ENCODE data around the gene LANCL3. TPM values are rescaled to one million over a fixed set of nuclear protein-coding genes. Genes with fewer than 3 reads are reported as not detected.

Gene LANCL3
- total RNA-seq, 1 experiment from 2014 or later, result 0.26 TPM

GRCh38 chrX:37690119-37690518 lies 118.7 kb downstream of the LANCL3 start:
- Histone ChIP-seq H3F3A (ENCODE audit: low read length, unreplicated experiment) (no peaks in the 10 kb centered on the region), H3K9me3 (ENCODE audit: low read length) (no peaks in the 10 kb centered on the region), H2AFZ (ENCODE audit: low read length) (no peak overlapping the region), H3K4me2 (ENCODE audit: low read length) (no peak overlapping the region), H3K4me3 (ENCODE audit: low read length) (no peak overlapping the region), H3K36me3 (ENCODE audit: low read depth, low read length) (no peaks in the 10 kb centered on the region), H3K4me1 (ENCODE audit: insufficient read depth, low read length) (peaks cover 12% of the 10 kb centered on the region), H4K20me1 (ENCODE audit: low read length) (no peaks in the 10 kb centered on the region), H3K9ac (ENCODE audit: low read length) (no peak overlapping the region), H3K27me3 (ENCODE audit: low read length) (no peaks in the 10 kb centered on the region), H3K27ac (ENCODE audit: low read length) (no peak overlapping the region), H3K9me2 (replicated peaks; ENCODE audit: low read length) (no peaks in the 10 kb centered on the region), H3K79me2 (ENCODE audit: low read length) (peaks cover 14% of the 10 kb centered on the region; the same call in 1 of the 2 replicates)
- POLR2A ChIA-PET (ENCODE audit: unreplicated experiment), result no interaction called here
- DNase-seq (no peak), ATAC-seq (no peak)
- CTCF ChIA-PET, result no interaction called here
- intact Hi-C loops (cut with micrococcal nuclease), result no loop called here
- no TSS peak for BruUV-seq (replicated peaks)
- TF ChIP-seq EZH2 (IDR thresholded peaks at IDR 0.05; ENCODE audit: low read length, unreplicated experiment) (no peak), CTCF (conservative IDR thresholded peaks at IDR 0.05; ENCODE audit: low read depth, low read length) (no peak), EZH2phosphoT487 (IDR thresholded peaks at IDR 0.05; ENCODE audit: borderline replicate concordance, low read length) (no peak)

GRCh38 chrX:37692918-37693317 lies 121.5 kb downstream of the LANCL3 start:
- intact Hi-C loops (cut with micrococcal nuclease), result no loop called here
- no peaks in the 10 kb centered on the region; the same call in 1 of the 2 replicates for H3K4me1 ChIP-seq (ENCODE audit: insufficient read depth, low read length)
- no peaks in the 10 kb centered on the region for H3K9me2 ChIP-seq (replicated peaks; ENCODE audit: low read length)
- CTCF ChIA-PET, result interaction anchor here (0.6 kb wide), 2 partner anchors 9 to 243 kb away, joined by 5 to 16 read pairs; no protein-coding TSS in a partner anchor
- H3F3A ChIP-seq (ENCODE audit: low read length, unreplicated experiment), result no peaks in the 10 kb centered on the region
- H3K9me3 ChIP-seq (ENCODE audit: low read length), result no peaks in the 10 kb centered on the region
- no peak overlapping the region for H2AFZ ChIP-seq (ENCODE audit: low read length)
- no peaks in the 10 kb centered on the region for H3K36me3 ChIP-seq (ENCODE audit: low read depth, low read length)
- no TSS peak for BruUV-seq (replicated peaks)
- H3K4me3 ChIP-seq (ENCODE audit: low read length), result no peak overlapping the region
- H4K20me1 ChIP-seq (ENCODE audit: low read length), result no peaks in the 10 kb centered on the region
- no peaks in the 10 kb centered on the region for H3K79me2 ChIP-seq (ENCODE audit: low read length)
- H3K27ac ChIP-seq (ENCODE audit: low read length), result no peak overlapping the region
- no peak overlapping the region for H3K9ac ChIP-seq (ENCODE audit: low read length)
- POLR2A ChIA-PET (ENCODE audit: unreplicated experiment), result interaction anchor here (0.9 kb wide), 1 partner anchor 9 kb away, joined by 4 read pairs; no protein-coding TSS in a partner anchor
- no peaks in the 10 kb centered on the region for H3K27me3 ChIP-seq (ENCODE audit: low read length)
- TF ChIP-seq CTCF (conservative IDR thresholded peaks at IDR 0.05; ENCODE audit: low read depth, low read length) (no peak), EZH2phosphoT487 (IDR thresholded peaks at IDR 0.05; ENCODE audit: borderline replicate concordance, low read length) (no peak), EZH2 (IDR thresholded peaks at IDR 0.05; ENCODE audit: low read length, unreplicated experiment) (no peak)
- DNase-seq, result peak; percentile 44
- H3K4me2 ChIP-seq (ENCODE audit: low read length), result no peak overlapping the region
- peak; percentile 80 for ATAC-seq

- no peaks in the 10 kb centered on the region for H3K27me3 ChIP-seq (ENCODE audit: low read length)
- H3K4me2 ChIP-seq (ENCODE audit: low read length), result no peak overlapping the region
- TF ChIP-seq EZH2 (IDR thresholded peaks at IDR 0.05; ENCODE audit: low read length, unreplicated experiment) (no peak), CTCF (conservative IDR thresholded peaks at IDR 0.05; ENCODE audit: low read depth, low read length) (no peak), EZH2phosphoT487 (IDR thresholded peaks at IDR 0.05; ENCODE audit: borderline replicate concordance, low read length) (no peak)
- ATAC-seq (0 out of 2 replicates have a peak, but pooled peaks have one; percentile 23), DNase-seq (peak; percentile 4)
- ChIA-PET CTCF (no interaction called here), POLR2A (ENCODE audit: unreplicated experiment) (no interaction called here)
- H3K36me3 ChIP-seq (ENCODE audit: low read depth, low read length), result no peaks in the 10 kb centered on the region
- no TSS peak for BruUV-seq (replicated peaks)
- H2AFZ ChIP-seq (ENCODE audit: low read length), result no peak overlapping the region
- H3F3A ChIP-seq (ENCODE audit: low read length, unreplicated experiment), result no peaks in the 10 kb centered on the region
- no peaks in the 10 kb centered on the region for H4K20me1 ChIP-seq (ENCODE audit: low read length)
- H3K4me1 ChIP-seq (ENCODE audit: insufficient read depth, low read length), result no peaks in the 10 kb centered on the region; the same call in 1 of the 2 replicates
- H3K27ac ChIP-seq (ENCODE audit: low read length), result no peak overlapping the region
- no peak overlapping the region for H3K4me3 ChIP-seq (ENCODE audit: low read length)
- no peaks in the 10 kb centered on the region for H3K79me2 ChIP-seq (ENCODE audit: low read length)
- H3K9ac ChIP-seq (ENCODE audit: low read length), result no peak overlapping the region
- H3K9me3 ChIP-seq (ENCODE audit: low read length), result no peaks in the 10 kb centered on the region
- no peaks in the 10 kb centered on the region for H3K9me2 ChIP-seq (replicated peaks; ENCODE audit: low read length)
- intact Hi-C loops (cut with micrococcal nuclease), result no loop called here
Observed at GRCh38 chrX:37697169-37697760, 125.8 kb downstream of the LANCL3 start.

Data from PC-3 (cell line).